ENCODE measurements around the gene CAPN1.
"Not testable (repeated sequence)": the region's sequence is repeated elsewhere in the genome, so short reads cannot be mapped to it uniquely, and the experiment has no call there.

Gene CAPN1

DNA sequence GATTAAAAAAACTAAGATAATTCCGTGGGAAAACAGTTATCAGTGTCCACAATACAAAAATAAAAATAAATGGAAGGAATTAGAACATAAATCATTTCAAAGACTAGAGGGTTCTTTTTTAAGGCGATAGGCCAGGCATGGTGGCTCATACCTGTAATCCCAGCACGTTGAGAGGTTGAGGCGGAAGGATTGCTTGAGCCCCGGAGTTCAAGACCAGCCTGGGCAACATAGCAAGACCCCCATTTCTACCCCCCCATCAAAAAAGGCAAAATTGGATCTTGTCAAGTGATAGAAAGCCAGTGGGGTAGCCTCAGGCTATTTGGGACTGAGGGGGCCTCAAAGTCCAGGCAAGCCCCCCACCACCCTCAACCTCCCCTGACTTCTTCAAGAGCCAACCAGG lies 59.4 kb downstream of the CAPN1 start:
- TF ChIP-seq POLR2A (IDR thresholded peaks at IDR 0.05; ENCODE audit: extremely low read depth, insufficient read length) = no peak
- TF ChIP-seq MYC (IDR thresholded peaks at IDR 0.05; ENCODE audit: low read depth, low read length) = no peak
- TF ChIP-seq, protein P1, sequence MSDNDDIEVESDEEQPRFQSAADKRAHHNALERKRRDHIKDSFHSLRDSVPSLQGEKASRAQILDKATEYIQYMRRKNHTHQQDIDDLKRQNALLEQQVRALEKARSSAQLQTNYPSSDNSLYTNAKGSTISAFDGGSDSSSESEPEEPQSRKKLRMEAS (IDR thresholded peaks at IDR 0.05; ENCODE audit: low read depth, low read length) = no peak
- TF ChIP-seq, protein P2, sequence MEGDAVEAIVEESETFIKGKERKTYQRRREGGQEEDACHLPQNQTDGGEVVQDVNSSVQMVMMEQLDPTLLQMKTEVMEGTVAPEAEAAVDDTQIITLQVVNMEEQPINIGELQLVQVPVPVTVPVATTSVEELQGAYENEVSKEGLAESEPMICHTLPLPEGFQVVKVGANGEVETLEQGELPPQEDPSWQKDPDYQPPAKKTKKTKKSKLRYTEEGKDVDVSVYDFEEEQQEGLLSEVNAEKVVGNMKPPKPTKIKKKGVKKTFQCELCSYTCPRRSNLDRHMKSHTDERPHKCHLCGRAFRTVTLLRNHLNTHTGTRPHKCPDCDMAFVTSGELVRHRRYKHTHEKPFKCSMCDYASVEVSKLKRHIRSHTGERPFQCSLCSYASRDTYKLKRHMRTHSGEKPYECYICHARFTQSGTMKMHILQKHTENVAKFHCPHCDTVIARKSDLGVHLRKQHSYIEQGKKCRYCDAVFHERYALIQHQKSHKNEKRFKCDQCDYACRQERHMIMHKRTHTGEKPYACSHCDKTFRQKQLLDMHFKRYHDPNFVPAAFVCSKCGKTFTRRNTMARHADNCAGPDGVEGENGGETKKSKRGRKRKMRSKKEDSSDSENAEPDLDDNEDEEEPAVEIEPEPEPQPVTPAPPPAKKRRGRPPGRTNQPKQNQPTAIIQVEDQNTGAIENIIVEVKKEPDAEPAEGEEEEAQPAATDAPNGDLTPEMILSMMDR (IDR thresholded peaks at IDR 0.05; ENCODE audit: low read depth, low read length) = no peak
- DNase-seq (ENCODE audit: low read depth) = no peak
- no peak overlapping the region for H3K4me3 ChIP-seq (ENCODE audit: low read depth, low read length)

DNA sequence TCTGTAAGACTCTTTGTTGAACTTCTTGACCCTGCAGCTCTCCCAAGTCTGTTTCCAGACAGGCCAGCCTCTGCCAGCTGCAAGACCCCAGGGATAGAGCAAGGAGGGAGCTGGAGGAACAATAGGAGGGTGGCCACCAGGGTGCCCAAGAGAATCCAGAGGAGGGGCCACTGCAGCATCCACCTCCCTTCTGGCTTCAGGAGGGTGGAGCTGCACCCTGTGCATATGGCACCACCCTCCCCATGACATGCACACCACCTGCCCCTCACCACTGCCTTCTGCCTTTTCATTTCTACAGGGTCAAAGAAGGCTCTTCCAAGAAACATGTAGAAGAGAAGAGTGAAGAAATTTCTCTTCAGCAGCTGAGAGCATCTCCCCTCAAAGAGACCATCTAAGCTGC lies 60.0 kb downstream of the CAPN1 start:
- no peak for TF ChIP-seq MYC (IDR thresholded peaks at IDR 0.05; ENCODE audit: low read depth, low read length)
- TF ChIP-seq, protein P2 (IDR thresholded peaks at IDR 0.05; ENCODE audit: low read depth, low read length) = no peak
- TF ChIP-seq, protein P1 (IDR thresholded peaks at IDR 0.05; ENCODE audit: low read depth, low read length) = no peak
- TF ChIP-seq POLR2A (IDR thresholded peaks at IDR 0.05; ENCODE audit: extremely low read depth, insufficient read length) = no peak
- H3K4me3 ChIP-seq (ENCODE audit: low read depth, low read length) = no peak overlapping the region
- no peak for DNase-seq (ENCODE audit: low read depth)

DNA sequence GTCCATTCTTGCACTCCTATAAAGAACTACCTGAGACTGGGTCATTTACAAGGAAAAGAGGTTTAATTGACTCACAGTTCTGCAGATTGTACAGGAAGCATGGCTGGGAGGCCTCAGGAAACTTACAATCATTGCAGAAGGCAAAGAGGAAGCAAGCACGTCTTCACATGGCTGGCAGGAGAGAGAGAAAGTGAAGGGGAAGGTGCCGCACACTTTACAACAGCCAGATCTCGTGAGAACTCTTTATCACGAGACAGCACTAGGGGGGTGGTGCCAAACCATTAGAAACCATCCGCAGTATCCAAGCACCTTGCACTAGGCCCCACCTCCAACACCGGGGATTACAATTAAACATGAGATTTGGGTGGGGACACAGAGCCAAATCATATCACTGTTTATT lies 60.7 kb downstream of the CAPN1 start:
- no peak overlapping the region for H3K4me3 ChIP-seq (ENCODE audit: low read depth, low read length)
- TF ChIP-seq, protein P2 (IDR thresholded peaks at IDR 0.05; ENCODE audit: low read depth, low read length) = no peak
- TF ChIP-seq POLR2A (IDR thresholded peaks at IDR 0.05; ENCODE audit: extremely low read depth, insufficient read length) = no peak
- TF ChIP-seq MYC (IDR thresholded peaks at IDR 0.05; ENCODE audit: low read depth, low read length) = no peak
- TF ChIP-seq, protein P1 (IDR thresholded peaks at IDR 0.05; ENCODE audit: low read depth, low read length) = no peak
- no peak for DNase-seq (ENCODE audit: low read depth)

DNA sequence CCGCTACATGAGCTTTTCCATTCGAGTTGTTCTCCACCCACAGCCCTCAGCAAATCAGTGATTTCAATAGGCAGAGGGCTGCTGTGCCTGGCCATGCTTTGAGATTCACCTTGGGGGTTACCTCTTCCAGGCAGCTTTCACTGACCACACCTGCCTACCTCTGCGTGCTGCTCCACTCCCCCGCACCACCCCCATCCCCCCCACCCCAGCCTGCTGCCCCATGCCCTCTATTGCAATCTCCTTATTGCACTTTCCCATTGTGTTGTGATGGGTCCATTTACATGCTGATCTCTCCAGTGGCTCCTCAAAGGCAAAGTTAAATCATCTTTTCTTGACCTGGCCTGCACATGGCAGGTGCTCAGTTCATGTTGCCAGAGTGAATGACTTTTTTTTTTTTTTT lies 62.1 kb downstream of the CAPN1 start:
- no peak overlapping the region for H3K4me3 ChIP-seq (ENCODE audit: low read depth, low read length)
- no peak for DNase-seq (ENCODE audit: low read depth)
- no peak for TF ChIP-seq POLR2A (IDR thresholded peaks at IDR 0.05; ENCODE audit: extremely low read depth, insufficient read length)
- TF ChIP-seq, protein P2 (IDR thresholded peaks at IDR 0.05; ENCODE audit: low read depth, low read length) = no peak
- TF ChIP-seq MYC (IDR thresholded peaks at IDR 0.05; ENCODE audit: low read depth, low read length) = no peak
- TF ChIP-seq, protein P1 (IDR thresholded peaks at IDR 0.05; ENCODE audit: low read depth, low read length) = no peak

DNA sequence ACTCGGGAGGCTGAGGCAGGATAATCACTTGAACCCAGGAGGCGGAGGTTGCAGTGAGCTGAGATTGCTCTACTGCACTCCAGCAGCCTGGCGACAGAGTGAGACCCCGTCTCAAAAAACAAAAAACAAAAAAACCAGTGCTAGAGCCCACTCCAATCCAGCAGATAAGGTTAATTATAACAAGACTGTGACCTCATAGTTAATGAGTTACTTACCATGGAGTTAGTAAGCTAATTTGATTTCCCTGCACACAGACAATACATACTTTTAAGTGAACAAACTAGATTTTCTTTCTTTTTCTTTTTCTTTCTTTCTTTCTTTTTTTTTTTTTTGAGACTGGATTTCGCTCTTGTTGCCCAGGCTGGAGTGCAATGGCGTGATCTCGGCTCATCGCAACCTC lies 63.3 kb downstream of the CAPN1 start:
- H3K4me3 ChIP-seq (ENCODE audit: low read depth, low read length); DNase-seq (ENCODE audit: low read depth): not testable (repeated sequence)

DNA sequence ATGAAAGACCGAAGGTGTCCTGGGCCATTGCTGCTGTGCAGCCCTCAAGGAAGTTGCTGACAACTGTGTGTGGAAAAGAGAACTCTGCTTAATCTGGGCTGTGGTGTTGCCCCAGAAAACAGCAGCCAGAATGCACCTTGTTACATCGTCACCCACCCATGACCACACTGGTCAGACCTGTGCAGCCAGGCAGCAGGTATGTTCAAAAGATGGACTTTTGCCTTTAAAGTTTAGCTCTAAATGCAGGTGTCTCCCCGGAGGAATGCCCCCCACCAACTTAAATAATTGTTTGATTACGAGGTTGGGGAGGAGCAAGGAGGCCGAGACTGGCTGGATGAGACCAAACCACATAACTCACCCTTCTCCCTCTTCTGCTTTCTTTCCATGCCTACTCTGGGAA lies 64.8 kb downstream of the CAPN1 start:
- DNase-seq (ENCODE audit: low read depth) = no peak
- TF ChIP-seq POLR2A (IDR thresholded peaks at IDR 0.05; ENCODE audit: extremely low read depth, insufficient read length) = no peak
- TF ChIP-seq, protein P2 (IDR thresholded peaks at IDR 0.05; ENCODE audit: low read depth, low read length) = no peak
- TF ChIP-seq MYC (IDR thresholded peaks at IDR 0.05; ENCODE audit: low read depth, low read length) = no peak
- TF ChIP-seq, protein P1 (IDR thresholded peaks at IDR 0.05; ENCODE audit: low read depth, low read length) = no peak
- no peak overlapping the region for H3K4me3 ChIP-seq (ENCODE audit: low read depth, low read length)

DNA sequence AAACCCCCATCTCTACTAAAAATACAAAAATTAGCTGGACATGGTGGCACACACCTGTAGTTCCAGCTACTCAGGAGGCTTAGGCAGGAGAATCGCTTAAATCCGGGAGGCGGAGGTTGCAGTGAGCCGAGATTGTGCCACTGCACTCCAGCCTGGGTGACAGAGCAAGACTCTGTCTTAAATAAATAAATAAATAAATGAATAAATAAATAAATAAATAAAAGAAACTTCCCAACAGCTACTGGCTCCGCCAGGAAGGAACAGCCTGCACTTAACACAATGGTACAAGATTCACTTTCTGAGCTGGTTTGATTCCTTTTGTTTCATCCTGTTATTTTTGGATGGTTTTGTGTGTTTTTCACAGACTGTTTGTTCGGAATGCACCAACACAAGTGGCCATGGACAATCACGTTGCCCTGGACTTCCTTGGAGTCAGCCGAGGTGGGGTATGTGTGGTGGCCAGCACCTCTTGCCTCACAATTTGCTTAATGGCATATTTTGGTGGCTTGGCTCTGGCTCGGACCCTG lies 66.5 kb downstream of the CAPN1 start:
- not testable (repeated sequence) for H3K4me3 ChIP-seq (ENCODE audit: low read depth, low read length); DNase-seq (ENCODE audit: low read depth)
